ENCODE results near the gene MRTFA. TPM values are rescaled to one million over a fixed set of nuclear protein-coding genes. Genes with fewer than 3 reads are reported as not detected.

The MRTFA gene
- total RNA-seq, 1 donor from 2014 or later = 115 TPM

DNA sequence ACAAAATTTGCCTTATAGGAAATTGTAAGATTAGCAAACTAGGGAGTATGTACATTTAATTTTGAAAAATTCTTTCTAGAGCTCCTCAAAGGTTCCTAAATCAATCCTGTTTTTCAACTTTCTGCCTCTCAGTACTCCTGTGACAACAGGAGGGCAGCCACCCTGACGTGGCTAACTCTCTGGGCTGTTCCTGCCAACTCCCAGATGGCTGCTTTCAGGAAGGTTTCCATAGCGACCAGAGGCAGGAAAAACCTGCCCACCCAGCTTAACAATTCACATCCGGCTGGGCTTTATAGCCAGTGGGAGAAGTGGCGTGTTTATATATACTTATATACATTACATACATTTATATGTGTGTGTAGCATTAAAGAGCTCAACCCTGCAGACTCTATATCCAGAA is 239.6 kb downstream of the MRTFA start:
- Mint-ChIP-seq H3K4me1 (peaks cover 86% of the 10 kb centered on the region), H3K9me3 (no peaks in the 10 kb centered on the region), H3K36me3 (ENCODE audit: low read depth) (peaks cover 13% of the 10 kb centered on the region), H3K27me3 (no peaks in the 10 kb centered on the region), H3K27ac (peak overlapping the region; percentile 80), H3K4me3 (peak overlapping the region; percentile 28)
- ChIA-PET CTCF (interaction anchor here (0.7 to 1.5 kb wide), 3 partner anchors 11 to 49 kb away, joined by 3 to 7 read pairs (median 4); no protein-coding TSS in a partner anchor), POLR2A (interaction anchor here (0.6 to 2.8 kb wide), 5 partner anchors 9 to 37 kb away, joined by 3 to 11 read pairs (median 3); no protein-coding TSS in a partner anchor)
- ATAC-seq (ENCODE audit: low read depth) (no peak), DNase-seq (no peak)
- intact Hi-C loops (cut with micrococcal nuclease) = no loop called here
- TF ChIP-seq, protein P1, sequence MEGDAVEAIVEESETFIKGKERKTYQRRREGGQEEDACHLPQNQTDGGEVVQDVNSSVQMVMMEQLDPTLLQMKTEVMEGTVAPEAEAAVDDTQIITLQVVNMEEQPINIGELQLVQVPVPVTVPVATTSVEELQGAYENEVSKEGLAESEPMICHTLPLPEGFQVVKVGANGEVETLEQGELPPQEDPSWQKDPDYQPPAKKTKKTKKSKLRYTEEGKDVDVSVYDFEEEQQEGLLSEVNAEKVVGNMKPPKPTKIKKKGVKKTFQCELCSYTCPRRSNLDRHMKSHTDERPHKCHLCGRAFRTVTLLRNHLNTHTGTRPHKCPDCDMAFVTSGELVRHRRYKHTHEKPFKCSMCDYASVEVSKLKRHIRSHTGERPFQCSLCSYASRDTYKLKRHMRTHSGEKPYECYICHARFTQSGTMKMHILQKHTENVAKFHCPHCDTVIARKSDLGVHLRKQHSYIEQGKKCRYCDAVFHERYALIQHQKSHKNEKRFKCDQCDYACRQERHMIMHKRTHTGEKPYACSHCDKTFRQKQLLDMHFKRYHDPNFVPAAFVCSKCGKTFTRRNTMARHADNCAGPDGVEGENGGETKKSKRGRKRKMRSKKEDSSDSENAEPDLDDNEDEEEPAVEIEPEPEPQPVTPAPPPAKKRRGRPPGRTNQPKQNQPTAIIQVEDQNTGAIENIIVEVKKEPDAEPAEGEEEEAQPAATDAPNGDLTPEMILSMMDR (IDR thresholded peaks at IDR 0.05) = no peak

DNA sequence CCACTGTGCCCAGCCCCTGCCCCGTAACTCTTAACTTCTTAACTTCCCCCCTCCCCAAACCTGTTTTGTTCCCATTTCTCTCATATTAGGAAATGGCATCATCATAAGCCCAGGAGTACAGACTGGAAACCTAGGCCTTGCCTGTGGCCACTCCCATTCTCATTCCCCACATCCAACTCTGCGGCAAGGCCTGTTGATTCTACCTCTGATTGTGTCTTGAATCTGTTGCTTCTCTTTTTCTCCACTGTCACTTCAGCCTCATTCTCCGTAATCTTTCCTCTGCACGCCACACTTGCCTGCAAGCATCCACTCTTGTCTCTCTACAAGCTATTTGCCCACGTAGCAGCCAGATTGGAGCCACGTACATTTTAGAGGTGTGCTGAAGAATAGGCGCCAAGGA is 240.9 kb downstream of the MRTFA start:
- intact Hi-C loops (cut with micrococcal nuclease) = no loop called here
- no peaks in the 10 kb centered on the region for H3K9me3 Mint-ChIP-seq
- no peak overlapping the region for H3K4me3 Mint-ChIP-seq
- peaks cover 12% of the 10 kb centered on the region for H3K36me3 Mint-ChIP-seq (ENCODE audit: low read depth)
- CTCF ChIA-PET = no interaction called here
- peaks cover 82% of the 10 kb centered on the region for H3K4me1 Mint-ChIP-seq
- POLR2A ChIA-PET = interaction anchor here (2.1 to 2.8 kb wide), 2 partner anchors 10 to 41 kb away, joined by 4 to 11 read pairs; no protein-coding TSS in a partner anchor
- peak overlapping the region; percentile 26 for H3K27ac Mint-ChIP-seq
- ATAC-seq (ENCODE audit: low read depth) (no peak), DNase-seq (no peak)
- no peaks in the 10 kb centered on the region for H3K27me3 Mint-ChIP-seq
- TF ChIP-seq, protein P1 (IDR thresholded peaks at IDR 0.05) = no peak

DNA sequence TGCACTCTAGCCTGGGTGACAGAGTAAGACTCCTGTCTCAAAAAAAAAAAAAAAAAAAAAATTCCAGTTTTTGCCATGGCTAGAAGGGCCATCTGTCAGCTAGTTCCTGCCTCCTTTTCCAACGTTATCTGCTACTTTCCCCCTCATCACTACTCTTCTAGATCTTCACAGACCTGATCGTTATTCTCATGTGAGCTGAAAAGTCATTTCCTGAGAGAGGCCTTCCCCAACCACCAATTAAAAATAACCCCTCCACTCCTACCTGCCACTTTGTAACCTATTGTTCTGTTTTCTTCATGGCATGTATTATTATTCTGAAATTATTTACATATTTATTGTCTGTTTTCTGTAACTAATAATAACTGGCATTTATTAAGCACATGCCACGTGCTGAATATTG is 241.9 kb downstream of the MRTFA start:
- H3K27me3 Mint-ChIP-seq = no peaks in the 10 kb centered on the region
- TF ChIP-seq, protein P1 (IDR thresholded peaks at IDR 0.05) = no peak
- H3K4me3 Mint-ChIP-seq = no peak overlapping the region
- peaks cover 17% of the 10 kb centered on the region for H3K36me3 Mint-ChIP-seq (ENCODE audit: low read depth)
- intact Hi-C loops (cut with micrococcal nuclease) = no loop called here
- peak overlapping the region; percentile 50 for H3K27ac Mint-ChIP-seq
- H3K9me3 Mint-ChIP-seq = no peaks in the 10 kb centered on the region
- no peak for ATAC-seq (ENCODE audit: low read depth)
- DNase-seq = no peak
- CTCF ChIA-PET = interaction anchor here (0.7 kb wide), 1 partner anchor 29 kb away, joined by 4 read pairs; no protein-coding TSS in a partner anchor
- peaks cover 81% of the 10 kb centered on the region for H3K4me1 Mint-ChIP-seq
- POLR2A ChIA-PET = interaction anchor here (0.6 to 2.8 kb wide), 4 partner anchors 9 to 42 kb away, joined by 4 to 11 read pairs (median 4); no protein-coding TSS in a partner anchor

DNA sequence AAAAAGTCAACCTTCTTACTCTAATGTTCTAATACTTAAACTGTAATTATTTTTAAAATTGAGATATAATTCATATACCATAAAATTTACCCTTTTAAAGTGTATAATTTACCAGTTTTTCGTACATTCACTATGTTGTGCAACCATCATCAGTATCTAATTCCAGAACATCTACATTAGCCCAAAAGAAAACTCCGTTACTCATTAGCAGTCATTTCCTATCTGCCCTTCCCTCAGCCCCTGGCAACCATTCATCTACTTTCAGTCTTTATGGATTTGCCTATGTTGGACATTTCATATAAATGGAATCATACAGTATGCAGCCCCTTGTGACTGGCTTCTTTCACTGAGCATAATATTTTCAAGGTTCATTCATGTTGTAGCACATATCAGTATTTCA is 243.9 kb downstream of the MRTFA start:
- intact Hi-C loops (cut with micrococcal nuclease) = no loop called here
- no peaks in the 10 kb centered on the region for H3K27me3 Mint-ChIP-seq
- no peak overlapping the region for H3K27ac Mint-ChIP-seq
- no peak for ATAC-seq (ENCODE audit: low read depth)
- peaks cover 78% of the 10 kb centered on the region for H3K4me1 Mint-ChIP-seq
- ChIA-PET CTCF (no interaction called here), POLR2A (no interaction called here)
- H3K36me3 Mint-ChIP-seq (ENCODE audit: low read depth) = peaks cover 30% of the 10 kb centered on the region
- H3K4me3 Mint-ChIP-seq = no peak overlapping the region
- DNase-seq = no peak
- TF ChIP-seq, protein P1 (IDR thresholded peaks at IDR 0.05) = no peak
- no peaks in the 10 kb centered on the region for H3K9me3 Mint-ChIP-seq

DNA sequence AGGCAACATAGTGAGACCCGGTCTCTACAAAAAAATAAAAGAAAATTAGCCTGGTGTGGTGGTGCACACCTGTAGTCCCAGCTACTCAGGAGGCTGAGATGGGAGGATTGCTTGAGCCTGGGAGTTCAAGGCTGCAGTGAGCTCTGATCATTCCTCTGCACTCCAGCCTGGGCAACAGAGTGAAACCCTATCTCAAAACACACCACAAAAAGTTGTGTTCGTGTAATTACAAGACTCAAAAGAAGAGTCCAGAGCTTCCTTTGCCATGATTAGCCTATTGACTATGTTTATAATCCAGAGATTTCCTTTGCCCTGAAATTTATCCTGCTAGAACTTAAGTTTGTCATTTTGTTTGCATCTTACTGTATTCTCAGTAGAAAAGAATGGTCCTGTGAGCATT is 245.1 kb downstream of the MRTFA start:
- TF ChIP-seq, protein P1 (IDR thresholded peaks at IDR 0.05) = no peak
- Mint-ChIP-seq H3K4me1 (peaks cover 77% of the 10 kb centered on the region), H3K27ac (no peak overlapping the region), H3K27me3 (no peaks in the 10 kb centered on the region), H3K9me3 (no peaks in the 10 kb centered on the region), H3K36me3 (ENCODE audit: low read depth) (peaks cover 28% of the 10 kb centered on the region), H3K4me3 (no peak overlapping the region)
- intact Hi-C loops (cut with micrococcal nuclease) = no loop called here
- POLR2A ChIA-PET = interaction anchor here (1.2 kb wide), 1 partner anchor 21 kb away, joined by 8 read pairs; the partner anchor contains the start of gene SGSM3
- ATAC-seq (ENCODE audit: low read depth) (no peak), DNase-seq (no peak)
- CTCF ChIA-PET = no interaction called here

Measured in activated B cell treated with CpG ODN at 0.5 μM for 24 hours (primary cell).